ENCODE data around the gene SLC33A1. TPM values are rescaled to one million over a fixed set of nuclear protein-coding genes. Genes with fewer than 3 reads are reported as not detected.

SLC33A1 gene
- total and polyA plus RNA-seq, 10 of the 15 experiments (the other 5 are each of a cell fraction or from before 2014, with no cell fraction given), result 6.4 to 25.2 (median 19.8) TPM

DNA sequence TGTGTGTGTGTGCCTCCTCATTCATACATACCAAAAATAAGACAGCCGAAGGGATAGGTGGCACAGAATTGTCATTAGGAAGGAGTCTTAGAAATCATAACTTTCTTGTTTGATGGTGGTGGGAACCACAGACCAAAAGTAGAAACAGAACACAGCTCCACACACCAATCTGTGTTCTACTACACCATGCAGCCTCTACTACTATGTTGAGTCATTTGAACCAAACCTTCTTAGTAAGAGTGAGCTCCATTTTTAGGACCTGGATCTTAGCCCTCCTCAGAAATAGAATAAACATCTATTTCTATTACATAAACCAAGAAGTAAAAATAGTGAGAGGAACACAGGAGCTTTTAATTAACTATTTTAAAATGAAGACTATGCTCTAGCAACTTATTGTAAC, 81.4 kb downstream of the SLC33A1 start:
- H3K36me3 ChIP-seq (ENCODE audit: control insufficient read depth in 2 of 2, insufficient read depth in 2 of 2, low read length in 1 of 2), result no peaks in the 10 kb centered on the region
- H2AFZ ChIP-seq (ENCODE audit: control insufficient read depth, low read depth, low read length), result no peak overlapping the region
- FAIRE-seq (no peak), ATAC-seq (no peak), DNase-seq (ENCODE audit: low read depth, low spot score) (no peak)
- no TSS peak for BruUV-seq (replicated peaks)
- CTCF ChIA-PET, result interaction anchor here (3.3 kb wide), 1 partner anchor 33 kb away, joined by 12 read pairs; the partner anchor contains the start of gene C3orf33
- in situ Hi-C loops (cut with MboI) (no loop called here), intact Hi-C loops (cut with micrococcal nuclease; ENCODE audit: unreplicated experiment) (no loop called here)
- POLR2A ChIA-PET, result no interaction called here
- no peak overlapping the region for H3K4me2 ChIP-seq (ENCODE audit: control insufficient read depth, insufficient read depth)
- no peaks in the 10 kb centered on the region; the same call in 2 of the 3 replicates for H3K9me3 ChIP-seq (replicated peaks; ENCODE audit: control insufficient read depth, insufficient read depth, low read length)
- SMC1A ChIA-PET (ENCODE audit: uncharacterized antibody, unreplicated experiment), result interaction anchor here (1.3 kb wide), 1 partner anchor 11 kb away, joined by 3 read pairs; no protein-coding TSS in a partner anchor
- no peaks in the 10 kb centered on the region for H3K27me3 ChIP-seq (replicated peaks in 1 of 2; ENCODE audit: control insufficient read depth in 2 of 2, insufficient read depth in 2 of 2, low read length in 1 of 2)
- H3K27ac ChIP-seq (ENCODE audit: control insufficient read depth, insufficient read depth), result no peak overlapping the region
- H4K20me1 ChIP-seq (ENCODE audit: control insufficient read depth, insufficient read depth), result no peaks in the 10 kb centered on the region
- H3K4me3 ChIP-seq, result no peak overlapping the region
- TF ChIP-seq EGR1 (IDR thresholded peaks at IDR 0.05; ENCODE audit: borderline replicate concordance in 1 of 2, low read depth in 2 of 2, low read length in 2 of 2), result no peak
- TF ChIP-seq, protein P1, sequence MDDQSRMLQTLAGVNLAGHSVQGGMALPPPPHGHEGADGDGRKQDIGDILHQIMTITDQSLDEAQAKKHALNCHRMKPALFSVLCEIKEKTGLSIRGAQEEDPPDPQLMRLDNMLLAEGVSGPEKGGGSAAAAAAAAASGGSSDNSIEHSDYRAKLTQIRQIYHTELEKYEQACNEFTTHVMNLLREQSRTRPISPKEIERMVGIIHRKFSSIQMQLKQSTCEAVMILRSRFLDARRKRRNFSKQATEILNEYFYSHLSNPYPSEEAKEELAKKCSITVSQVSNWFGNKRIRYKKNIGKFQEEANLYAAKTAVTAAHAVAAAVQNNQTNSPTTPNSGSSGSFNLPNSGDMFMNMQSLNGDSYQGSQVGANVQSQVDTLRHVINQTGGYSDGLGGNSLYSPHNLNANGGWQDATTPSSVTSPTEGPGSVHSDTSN (IDR thresholded peaks at IDR 0.05; ENCODE audit: insufficient replicate concordance, low read depth, low read length), result no peak
- no peak for TF ChIP-seq FOXK2 (IDR thresholded peaks at IDR 0.05)
- no peak for TF ChIP-seq TCF12 (IDR thresholded peaks at IDR 0.05; ENCODE audit: low read depth, low read length)
- no peak for TF ChIP-seq RAD21 (IDR thresholded peaks at IDR 0.05; ENCODE audit: insufficient read depth, low read depth, low read length)
- TF ChIP-seq, protein P2, sequence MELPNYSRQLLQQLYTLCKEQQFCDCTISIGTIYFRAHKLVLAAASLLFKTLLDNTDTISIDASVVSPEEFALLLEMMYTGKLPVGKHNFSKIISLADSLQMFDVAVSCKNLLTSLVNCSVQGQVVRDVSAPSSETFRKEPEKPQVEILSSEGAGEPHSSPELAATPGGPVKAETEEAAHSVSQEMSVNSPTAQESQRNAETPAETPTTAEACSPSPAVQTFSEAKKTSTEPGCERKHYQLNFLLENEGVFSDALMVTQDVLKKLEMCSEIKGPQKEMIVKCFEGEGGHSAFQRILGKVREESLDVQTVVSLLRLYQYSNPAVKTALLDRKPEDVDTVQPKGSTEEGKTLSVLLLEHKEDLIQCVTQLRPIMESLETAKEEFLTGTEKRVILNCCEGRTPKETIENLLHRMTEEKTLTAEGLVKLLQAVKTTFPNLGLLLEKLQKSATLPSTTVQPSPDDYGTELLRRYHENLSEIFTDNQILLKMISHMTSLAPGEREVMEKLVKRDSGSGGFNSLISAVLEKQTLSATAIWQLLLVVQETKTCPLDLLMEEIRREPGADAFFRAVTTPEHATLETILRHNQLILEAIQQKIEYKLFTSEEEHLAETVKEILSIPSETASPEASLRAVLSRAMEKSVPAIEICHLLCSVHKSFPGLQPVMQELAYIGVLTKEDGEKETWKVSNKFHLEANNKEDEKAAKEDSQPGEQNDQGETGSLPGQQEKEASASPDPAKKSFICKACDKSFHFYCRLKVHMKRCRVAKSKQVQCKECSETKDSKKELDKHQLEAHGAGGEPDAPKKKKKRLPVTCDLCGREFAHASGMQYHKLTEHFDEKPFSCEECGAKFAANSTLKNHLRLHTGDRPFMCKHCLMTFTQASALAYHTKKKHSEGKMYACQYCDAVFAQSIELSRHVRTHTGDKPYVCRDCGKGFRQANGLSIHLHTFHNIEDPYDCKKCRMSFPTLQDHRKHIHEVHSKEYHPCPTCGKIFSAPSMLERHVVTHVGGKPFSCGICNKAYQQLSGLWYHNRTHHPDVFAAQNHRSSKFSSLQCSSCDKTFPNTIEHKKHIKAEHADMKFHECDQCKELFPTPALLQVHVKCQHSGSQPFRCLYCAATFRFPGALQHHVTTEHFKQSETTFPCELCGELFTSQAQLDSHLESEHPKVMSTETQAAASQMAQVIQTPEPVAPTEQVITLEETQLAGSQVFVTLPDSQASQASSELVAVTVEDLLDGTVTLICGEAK (IDR thresholded peaks at IDR 0.05; ENCODE audit: borderline replicate concordance), result no peak
- TF ChIP-seq NFXL1 (IDR thresholded peaks at IDR 0.05; ENCODE audit: borderline replicate concordance), result no peak
- TF ChIP-seq ZNF217 (IDR thresholded peaks at IDR 0.05), result no peak
- TF ChIP-seq MTA2 (IDR thresholded peaks at IDR 0.05; ENCODE audit: low read depth), result no peak
- no peak for TF ChIP-seq ZNF207 (IDR thresholded peaks at IDR 0.05; ENCODE audit: borderline replicate concordance)
- no peak for TF ChIP-seq KAT2A (conservative IDR thresholded peaks at IDR 0.05; ENCODE audit: control insufficient read depth, low read depth, low read length)
- H3K79me2 ChIP-seq (ENCODE audit: control insufficient read depth, insufficient read depth, low read length), result no peaks in the 10 kb centered on the region
- no peak overlapping the region for H3K9ac ChIP-seq (ENCODE audit: control insufficient read depth, insufficient read depth, low read length)
- no peaks in the 10 kb centered on the region for H3K4me1 ChIP-seq (ENCODE audit: control insufficient read depth, insufficient read depth, low read length)
- RAD21 ChIA-PET (ENCODE audit: unreplicated experiment), result no interaction called here
- 93% methylated on average over 1 of the region's 1 CpG for WGBS (ENCODE audit: insufficient coverage, insufficient replicate concordance, low lambda C conversion rate, missing lambda C conversion rate)

All from GM12878 (cell line).